GM18508 (cell line): ENCODE data around the gene PDE8A.
"Not testable (repeated sequence)": the region's sequence is repeated elsewhere in the genome, so short reads cannot be mapped to it uniquely, and the experiment has no call there.

Source experiments
- ATAC-seq: cut with Tn5 transposase; IDR thresholded peaks from one replicate; pipeline ENCODE4 v1.9.1; 2021; ENCODE audit warnings: moderate number of reproducible peaks; ENCODE audit not compliant: insufficient read depth, unreplicated experiment

The PDE8A gene

DNA sequence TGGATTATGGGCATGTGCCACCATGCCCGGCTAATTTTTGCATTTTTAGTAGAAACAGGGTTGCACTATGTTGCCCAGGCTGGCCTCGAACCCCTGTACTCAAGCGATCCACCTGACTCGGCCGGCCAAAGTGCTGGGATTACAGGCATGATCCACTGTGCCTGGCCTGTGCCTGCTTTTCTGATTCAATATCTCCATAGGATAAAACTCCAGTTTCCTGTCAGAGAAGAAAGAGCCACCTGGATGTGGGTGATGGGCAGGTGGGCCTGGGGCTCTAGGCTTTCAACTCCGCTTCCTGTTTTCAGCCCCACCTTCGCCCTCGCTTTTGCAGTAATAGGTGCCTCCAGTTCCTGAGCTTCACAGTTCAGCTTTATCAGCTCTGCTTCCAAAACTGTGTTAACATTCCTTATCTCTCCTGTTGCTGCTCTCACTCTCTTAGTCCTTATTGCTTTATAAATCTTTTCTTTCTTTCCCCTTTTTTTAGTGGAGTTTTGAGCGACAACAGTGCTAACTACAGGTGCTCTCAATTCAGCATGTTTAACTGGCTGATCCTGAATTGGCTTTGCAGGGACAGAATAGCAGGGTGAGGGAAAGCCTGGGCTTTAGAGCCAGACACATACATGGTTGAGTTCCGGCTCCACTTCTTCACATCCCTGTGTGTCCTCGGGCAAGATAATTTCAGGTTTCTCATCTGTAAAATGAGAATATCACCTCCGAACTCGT is 21.1 kb upstream of the PDE8A start:
- no peak for ATAC-seq

DNA sequence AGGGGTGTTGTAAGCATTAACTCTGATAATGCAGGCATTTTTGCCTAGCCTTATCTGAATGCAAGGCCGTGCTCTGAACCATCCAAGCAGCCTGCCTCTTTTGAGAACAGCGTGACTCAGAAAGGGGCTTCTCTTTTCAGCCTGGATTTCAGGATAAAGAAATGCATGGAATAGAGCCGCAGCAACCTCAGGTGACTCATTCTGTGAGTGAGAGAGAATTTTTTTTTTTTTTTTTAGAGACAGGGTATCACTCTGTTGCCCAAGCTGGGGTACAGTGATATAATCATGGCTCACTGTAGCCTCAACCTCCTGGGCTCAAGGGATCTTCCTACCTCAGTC is 20.6 kb upstream of the PDE8A start:
- no peak for ATAC-seq

DNA sequence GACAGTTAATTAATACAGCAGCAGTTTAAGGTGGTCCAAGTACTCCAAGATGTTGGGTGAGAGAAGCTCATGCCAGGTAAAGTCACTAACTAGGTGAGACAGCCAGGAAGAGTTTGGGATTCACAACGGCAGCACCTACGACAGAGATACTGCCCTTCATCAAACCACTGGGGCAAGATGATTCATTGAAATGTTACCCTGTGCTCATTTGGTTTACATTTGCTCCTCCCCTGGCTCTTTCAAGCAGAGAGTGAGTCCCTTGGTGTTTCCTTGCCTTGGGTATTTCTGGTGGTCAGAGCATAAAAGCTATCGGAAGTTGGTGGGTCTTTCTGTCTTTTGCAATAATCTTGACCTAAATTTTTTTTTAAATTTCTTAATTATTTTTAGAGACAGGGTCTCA is 19.9 kb upstream of the PDE8A start:
- ATAC-seq = no peak

DNA sequence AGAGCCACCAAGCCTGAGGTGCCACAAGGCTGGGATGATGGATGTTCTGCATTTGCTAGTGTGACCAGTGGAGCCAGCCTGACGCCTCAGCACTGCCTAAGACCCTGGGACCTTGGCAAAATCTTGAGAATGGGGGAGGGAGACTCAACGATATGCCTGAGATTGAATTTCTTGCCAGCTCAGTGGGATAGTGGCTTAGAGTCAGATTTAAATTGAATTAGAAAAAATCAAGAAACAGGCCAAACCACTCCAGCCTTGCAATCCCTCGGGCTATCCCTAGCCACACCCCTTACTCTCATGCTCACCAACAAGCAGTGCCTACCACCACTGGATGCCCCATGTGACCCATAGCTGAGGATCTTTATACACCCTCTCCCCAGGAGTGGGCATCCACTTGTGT is 18.7 kb upstream of the PDE8A start:
- no peak for ATAC-seq

DNA sequence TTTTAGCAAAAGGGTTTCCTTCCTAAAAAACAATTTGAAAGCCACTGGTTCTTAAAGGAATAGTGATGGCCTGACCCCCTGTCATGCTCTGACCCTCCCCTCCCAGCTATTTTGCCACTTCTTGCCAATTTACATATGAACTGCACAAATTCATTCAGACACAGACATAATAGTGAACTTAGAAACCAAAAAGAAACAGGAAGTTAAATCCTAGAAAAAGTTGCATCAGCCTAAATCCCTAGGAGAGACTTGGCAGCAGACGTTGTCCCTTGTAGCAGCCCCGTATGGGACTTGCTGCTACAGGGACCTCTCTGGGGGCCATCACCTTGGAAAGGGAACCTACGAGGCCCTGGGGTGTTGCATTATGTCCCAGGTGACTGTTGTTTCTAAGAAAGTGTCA is 14.3 kb upstream of the PDE8A start:
- no peak for ATAC-seq

DNA sequence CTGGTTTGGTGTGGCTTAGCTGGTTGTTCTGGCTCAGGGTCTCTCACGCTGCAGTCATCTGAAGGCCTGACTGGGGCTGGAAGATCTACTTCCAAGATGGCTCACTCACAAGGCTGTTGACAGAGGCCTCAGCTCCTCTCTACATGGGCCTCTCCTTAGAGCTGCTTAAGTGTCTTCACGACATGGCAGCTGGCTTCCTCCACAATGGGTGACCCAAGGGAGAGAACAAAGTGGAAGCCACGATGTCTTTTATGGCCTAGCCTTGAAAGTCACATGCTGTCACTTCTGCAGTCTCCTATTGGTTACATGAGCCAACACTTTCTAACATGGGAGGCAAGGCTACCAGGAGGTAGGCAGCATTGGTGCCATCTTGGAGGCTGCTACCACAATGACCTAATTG is 13.4 kb upstream of the PDE8A start:
- no peak for ATAC-seq

DNA sequence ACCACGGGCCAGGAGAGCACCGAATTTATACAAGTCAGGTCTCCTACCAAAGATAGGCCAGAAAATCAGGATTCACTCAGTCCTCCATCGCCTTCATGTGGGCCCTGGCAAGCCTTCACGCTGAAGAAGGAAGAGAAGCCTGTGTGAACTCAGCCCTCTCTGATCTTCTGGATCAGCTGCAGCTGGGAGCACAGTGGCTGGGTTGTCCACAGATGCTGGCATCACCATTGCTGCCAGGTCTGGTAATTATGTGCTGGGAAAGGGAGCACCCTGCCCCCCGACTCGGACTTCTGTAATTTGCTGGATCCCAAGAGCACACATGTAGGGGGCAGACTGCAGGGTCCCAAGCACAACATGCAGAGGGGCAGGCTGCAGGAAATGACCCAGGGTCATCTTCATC is 12.4 kb upstream of the PDE8A start:
- ATAC-seq = no peak

DNA sequence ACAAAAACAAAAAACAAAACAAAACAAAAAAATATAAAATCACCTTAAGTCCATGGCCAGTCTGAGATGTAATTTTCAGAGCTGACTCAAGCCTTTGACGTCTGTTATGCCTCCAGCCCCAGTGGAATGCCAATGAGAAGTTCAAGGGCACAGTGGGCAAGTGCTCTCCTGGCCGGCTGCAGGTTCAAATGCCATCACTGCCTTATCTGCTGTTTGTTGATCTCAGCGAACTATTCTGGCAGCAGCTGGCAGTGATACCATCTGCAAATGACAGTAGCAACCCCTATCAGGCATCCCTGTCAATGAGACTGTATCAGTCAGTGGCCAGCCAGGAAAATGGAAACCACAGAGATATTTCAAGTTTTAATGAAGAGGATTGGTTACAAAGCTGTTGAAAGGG is 10.8 kb upstream of the PDE8A start:
- no peak for ATAC-seq

DNA sequence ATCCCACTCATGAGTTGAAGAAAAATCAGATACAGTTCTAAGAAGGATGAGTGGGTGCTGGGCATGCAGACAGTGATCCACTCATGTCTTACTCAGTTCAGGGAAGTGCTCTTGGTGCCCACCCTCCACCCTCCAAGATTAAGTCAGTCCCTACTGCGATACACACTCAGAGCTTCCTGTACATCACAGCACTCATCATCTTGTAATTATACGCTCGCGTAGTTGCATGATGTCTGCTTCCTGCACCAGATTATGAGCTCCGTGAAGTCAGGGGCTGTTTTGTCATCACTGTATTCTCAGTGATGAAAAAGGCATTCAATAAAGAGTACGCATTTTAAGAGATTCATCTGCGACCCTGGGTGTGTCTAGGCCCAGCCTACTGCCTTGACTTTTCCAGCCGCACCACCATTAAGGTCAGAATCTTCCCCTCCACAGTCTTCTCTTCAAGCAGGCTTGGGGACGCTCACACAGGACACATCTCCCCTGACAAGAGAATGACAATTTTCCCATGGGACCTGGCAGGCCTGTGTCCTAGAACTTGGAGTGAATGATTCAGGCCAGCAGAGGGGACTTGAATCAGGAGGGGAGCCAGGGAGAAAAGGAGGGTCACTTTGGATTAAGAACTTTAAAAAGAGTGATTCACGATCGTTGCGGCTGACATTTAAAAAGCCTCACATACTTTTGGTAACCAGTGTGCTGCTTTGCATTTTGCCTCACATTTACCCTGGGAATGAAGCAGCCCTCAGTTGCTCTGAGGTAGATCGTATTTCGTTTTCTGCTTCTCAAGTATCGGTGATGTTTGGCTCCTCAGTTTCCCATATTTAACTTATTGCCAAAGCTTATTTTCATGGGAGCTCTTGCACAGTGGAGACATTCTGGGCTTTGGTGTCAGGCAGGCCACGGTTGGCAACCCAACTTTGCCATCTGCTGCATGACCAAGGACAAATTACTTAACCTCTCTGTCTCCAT is 7.9 kb upstream of the PDE8A start:
- no peak for ATAC-seq

DNA sequence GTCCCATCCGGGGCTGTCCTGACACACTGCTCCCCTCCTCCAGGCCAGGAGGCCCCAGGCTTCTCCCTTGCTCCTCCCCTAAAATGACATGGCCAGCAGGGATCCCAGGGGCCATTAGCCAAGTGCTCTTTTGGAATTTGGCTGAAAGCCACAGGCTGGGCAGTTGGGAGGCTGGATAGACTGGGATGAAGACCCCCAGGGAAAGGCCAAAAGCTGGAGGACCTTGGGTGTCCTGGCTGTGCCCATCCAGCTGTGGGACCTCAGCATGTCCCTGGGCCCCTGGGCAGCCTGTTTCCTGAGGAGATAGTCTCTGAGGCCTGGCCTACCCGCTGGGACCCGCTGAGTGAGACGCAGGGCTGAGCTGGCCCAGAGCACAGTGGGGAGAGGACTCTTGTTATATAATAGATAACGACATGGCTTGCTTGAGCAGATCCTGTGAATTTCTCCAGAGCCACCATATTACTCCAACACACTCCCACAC is 5.7 kb upstream of the PDE8A start:
- ATAC-seq = no peak

DNA sequence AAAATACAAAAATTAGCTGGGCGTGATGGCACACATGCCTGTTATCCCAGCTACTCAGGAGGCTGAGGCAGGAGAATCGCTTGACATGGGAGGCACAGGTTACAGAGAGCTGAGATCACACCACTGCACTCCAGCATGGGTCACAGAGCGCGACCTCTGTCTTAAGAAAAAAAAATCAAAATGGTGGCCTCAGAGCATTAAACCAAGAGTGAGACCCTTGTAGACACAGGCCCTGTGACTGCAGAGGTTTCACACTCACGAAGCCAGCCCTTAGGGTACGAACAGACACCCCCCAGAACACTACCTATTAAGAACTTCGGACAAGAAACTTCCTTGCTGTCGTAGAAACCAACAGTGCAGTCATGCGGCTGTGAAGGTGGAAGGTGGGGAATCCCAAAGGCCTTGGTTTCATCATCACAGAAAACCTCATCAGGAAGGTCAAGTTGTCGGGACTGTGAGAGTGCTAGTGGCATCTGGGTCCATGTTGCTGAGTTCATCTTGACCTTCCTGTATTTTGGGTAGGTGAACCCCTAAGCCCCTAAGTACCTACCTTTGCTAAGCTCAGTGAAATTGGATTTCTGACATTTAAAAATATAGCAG is 4.8 kb upstream of the PDE8A start:
- no peak for ATAC-seq

DNA sequence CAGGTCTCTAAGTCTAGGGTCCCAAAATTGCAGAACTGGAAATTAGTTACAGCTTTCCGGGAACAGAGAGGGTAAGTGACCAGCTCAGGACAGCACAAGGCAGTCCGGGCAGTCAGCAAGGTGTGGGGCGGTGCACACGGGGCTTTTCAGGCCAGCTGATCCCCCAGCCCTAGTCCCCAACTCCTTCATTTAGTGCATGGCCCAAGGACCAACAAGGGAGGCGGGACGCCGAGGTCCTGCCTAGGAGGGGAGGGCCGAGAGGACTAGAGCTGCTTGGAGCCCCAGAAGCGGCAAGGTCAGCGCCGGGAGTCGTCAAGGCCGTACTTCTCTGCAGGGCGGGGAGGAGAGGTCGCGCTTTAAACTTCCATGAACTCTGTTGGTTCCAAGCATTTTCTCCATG is 2.0 kb upstream of the PDE8A start:
- ATAC-seq = no peak

DNA sequence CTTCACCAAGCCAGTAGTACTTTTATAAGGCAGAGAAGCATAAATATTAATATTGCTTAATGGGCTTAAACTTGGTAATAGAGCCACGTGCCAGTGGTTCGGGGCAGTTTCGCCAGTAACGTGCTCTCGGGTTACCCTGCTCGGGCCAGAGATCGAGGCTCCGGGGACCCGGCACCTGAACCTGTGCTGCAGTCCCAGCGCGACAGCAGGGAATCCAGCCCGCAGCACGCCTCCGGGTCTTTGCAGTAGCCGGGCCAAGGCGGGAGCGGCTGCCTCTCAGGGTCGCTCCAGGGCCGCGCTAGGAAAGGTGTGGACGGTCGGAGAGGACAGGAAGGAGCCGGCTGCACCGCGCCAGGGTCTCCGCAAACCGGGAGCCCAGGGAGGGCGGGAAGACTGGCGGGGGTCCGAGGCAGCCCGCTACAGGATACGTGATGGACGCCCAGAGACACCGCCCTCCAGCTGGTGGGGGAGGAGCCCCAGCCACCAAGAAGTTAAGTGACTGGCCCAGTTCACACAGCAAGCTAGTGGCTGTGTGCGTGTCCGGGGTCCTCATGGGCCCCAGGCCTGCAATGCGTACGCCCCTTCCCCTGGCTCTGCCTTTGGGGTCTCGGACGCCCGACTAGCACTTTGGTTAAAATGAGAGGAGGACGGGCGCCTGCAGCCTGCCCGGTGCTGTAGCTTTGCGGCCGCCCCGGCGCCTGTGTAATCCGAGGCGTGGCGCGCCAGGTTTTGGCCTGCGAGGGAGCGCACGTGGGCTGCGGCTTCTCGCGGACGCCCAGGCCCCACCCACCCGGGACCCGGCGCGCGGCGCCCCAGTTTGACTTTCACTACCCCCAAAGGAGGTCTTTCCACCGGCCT is 1.2 kb upstream of the PDE8A start:
- peak; percentile 37 for ATAC-seq

DNA sequence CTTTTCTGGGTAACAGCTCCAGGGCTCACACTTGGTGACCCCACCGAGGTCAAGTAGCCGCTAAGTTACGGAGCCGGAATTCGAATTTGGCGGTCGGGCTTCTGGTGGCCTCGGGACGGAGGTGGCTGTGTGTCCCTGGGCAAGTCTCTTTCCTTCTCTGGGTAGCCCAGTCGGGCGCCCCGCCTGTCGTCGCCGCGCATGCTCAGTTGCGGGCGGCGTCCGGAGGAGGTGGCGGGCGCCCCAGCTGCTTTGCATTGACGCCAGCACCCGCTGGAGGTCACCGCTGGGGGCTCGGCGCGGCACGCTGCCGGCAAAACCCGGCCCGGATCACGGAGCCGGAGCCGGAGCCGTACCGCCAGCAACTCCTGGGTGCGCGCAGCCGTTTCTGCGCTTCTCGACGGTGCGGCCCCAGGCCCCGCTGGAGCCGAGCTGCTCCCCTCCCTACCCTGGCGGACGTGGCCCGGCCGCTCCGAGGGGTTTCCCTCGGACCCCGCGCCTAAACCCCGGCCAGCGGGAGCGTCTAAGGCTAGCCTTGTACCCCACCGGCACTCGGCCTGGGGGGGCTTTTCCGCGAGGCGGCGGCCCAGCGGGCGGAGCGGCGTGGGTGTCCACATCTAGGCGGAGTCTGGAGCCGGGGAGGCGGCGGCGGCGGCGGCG is 474 bp upstream of the PDE8A start:
- ATAC-seq = peak; percentile 23

DNA sequence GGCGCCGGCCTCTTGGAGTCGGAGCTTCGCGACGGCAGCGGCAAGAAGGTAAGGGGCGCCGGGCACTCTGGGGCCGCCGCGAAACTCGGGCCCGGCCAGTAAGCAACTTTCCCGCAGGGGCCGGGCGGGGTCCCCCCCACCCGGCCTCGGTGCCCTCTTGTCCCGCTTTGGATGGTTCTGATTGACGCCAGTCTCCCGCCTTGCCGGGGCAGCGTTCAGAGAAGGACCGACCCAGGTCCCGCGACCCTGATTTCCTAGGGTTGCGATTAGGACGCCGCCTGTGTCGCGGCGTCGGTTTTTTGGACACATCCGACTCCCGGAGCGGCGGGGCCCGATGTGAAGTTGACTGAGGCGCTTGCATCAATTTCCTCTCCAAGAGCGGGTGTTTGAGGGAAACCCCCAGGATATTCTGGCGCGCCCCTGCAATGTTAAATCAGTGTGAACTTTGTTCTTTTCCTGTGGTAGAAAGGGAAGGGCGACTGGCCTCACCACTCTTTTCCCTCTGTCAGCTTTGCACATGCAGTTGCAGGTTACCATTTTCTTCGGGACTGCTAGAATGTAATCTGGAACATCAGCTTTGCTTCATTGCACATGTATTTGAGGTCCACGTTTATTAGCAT is 755 bp downstream of the PDE8A start:
- no peak for ATAC-seq

DNA sequence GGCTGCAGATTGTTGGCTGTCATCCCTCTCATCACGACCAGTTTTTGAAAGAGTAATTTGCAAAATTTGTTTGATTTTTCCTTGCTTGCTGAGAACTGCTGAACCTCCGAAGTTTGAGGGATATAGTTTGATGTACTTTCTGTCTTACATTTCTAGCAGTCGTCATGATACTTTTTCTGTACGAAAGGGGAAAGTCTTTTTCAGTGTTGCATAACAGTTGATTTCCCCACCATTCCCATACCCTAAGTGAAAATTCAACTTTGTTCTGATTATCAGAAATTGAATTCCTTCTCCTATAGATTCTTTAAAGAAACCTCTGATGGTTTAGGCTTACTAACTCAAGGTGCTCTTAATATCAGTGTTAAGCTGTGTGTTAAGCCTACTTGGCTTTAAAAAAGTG is 1.6 kb downstream of the PDE8A start:
- no peak for ATAC-seq

DNA sequence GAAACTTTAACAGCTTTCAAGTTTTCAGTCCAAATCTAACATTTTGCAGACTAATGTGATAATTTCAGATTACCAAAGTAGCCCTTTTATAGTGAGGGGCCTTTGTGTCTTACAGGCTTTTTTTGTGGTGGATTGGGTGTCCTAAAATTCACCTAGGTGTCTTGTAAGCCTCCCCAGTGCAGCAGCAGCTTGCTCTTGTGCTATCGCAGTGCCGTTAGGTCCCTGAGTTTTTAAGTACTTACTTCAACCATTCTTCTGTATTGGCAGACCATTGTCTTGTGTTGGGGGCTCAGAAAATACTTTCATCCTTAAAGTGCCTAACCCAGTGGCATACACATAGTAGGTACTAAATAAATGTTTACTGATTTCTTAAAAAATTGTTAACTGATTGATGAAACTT is 2.1 kb downstream of the PDE8A start:
- no peak for ATAC-seq

DNA sequence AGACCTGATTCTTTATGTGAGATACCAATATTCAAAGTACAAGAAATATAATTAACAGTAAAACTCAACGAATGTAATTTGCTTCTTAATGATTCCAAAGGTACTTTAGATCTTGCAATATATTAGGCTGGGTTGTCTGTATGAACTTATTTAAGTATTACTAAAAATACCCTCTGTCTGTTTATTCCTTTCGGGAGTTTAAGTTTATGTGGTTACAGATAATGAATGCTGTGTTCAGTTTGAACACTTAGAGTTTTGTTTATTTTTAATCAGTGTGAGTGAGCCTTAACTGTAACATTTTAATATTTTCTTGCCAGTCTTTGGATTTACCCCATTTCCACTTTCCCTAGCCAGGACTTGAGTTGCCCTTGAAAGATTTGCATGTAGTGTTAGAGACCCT is 3.5 kb downstream of the PDE8A start:
- ATAC-seq = no peak

DNA sequence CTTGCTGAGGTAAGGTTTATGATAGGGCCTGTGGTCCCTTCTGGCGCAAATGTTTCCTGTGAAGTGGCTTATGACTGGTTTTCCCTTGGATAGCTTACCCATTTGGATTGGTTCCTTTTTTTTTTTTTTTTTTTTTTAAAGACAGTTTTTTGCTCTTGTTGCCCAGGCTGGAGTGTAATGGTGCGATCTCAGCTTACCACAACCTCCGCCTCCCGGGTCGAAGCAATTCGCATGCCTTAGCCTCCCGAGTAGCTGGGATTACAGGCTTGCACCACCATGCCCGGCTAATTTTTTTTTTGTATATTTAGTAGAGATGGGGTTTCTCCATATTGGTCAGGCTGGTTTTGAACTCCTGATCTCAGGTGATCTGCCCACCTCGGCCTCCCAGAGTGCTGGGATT is 5.7 kb downstream of the PDE8A start:
- ATAC-seq = not testable (repeated sequence)
